ENCODE measurements around the gene ZC3HAV1.
"Not testable (repeated sequence)": the region's sequence is repeated elsewhere in the genome, so short reads cannot be mapped to it uniquely, and the experiment has no call there.

ZC3HAV1 gene

GRCh38 chr7:139032473-139032872 lies 77.0 kb downstream of the ZC3HAV1 start:
- no peak for DNase-seq (ENCODE audit: low read depth, low spot score)
- in situ Hi-C loops (cut with HindIII; ENCODE audit: low sequenced_read_pairs), result no loop called here
- TF ChIP-seq CTCF (IDR thresholded peaks at IDR 0.05; ENCODE audit: low read depth, low read length), result no peak
- H3K4me3 ChIP-seq (ENCODE audit: low read depth, low read length), result no peak overlapping the region

GRCh38 chr7:139029353-139029752 lies 80.2 kb downstream of the ZC3HAV1 start:
- no peak overlapping the region for H3K4me3 ChIP-seq (ENCODE audit: low read depth, low read length)
- DNase-seq (ENCODE audit: low read depth, low spot score), result no peak
- in situ Hi-C loops (cut with HindIII; ENCODE audit: low sequenced_read_pairs), result no loop called here
- no peak for TF ChIP-seq CTCF (IDR thresholded peaks at IDR 0.05; ENCODE audit: low read depth, low read length)

GRCh38 chr7:139026551-139026950 lies 83.0 kb downstream of the ZC3HAV1 start:
- in situ Hi-C loops (cut with HindIII; ENCODE audit: low sequenced_read_pairs), result no loop called here
- no peak for DNase-seq (ENCODE audit: low read depth, low spot score)

GRCh38 chr7:139025861-139026260 lies 83.7 kb downstream of the ZC3HAV1 start:
- H3K4me3 ChIP-seq (ENCODE audit: low read depth, low read length); DNase-seq (ENCODE audit: low read depth, low spot score); in situ Hi-C loops (cut with HindIII; ENCODE audit: low sequenced_read_pairs): not testable (repeated sequence)

More at GRCh38 chr7:139026551-139026950, 83.0 kb downstream of the ZC3HAV1 start:
- H3K4me3 ChIP-seq (ENCODE audit: low read depth, low read length), result no peak overlapping the region
- TF ChIP-seq CTCF (IDR thresholded peaks at IDR 0.05; ENCODE audit: low read depth, low read length), result no peak

- no peak for DNase-seq (ENCODE audit: low read depth, low spot score)
- in situ Hi-C loops (cut with HindIII; ENCODE audit: low sequenced_read_pairs), result no loop called here
These were observed 86.4 kb downstream of the ZC3HAV1 start for GRCh38 chr7:139023076-139023475.

GRCh38 chr7:139022286-139022685 lies 87.2 kb downstream of the ZC3HAV1 start:
- DNase-seq (ENCODE audit: low read depth, low spot score), result no peak
- in situ Hi-C loops (cut with HindIII; ENCODE audit: low sequenced_read_pairs), result no loop called here
- TF ChIP-seq CTCF (IDR thresholded peaks at IDR 0.05; ENCODE audit: low read depth, low read length), result no peak
- no peak overlapping the region for H3K4me3 ChIP-seq (ENCODE audit: low read depth, low read length)

More at GRCh38 chr7:139023076-139023475, 86.4 kb downstream of the ZC3HAV1 start:
- TF ChIP-seq CTCF (IDR thresholded peaks at IDR 0.05; ENCODE audit: low read depth, low read length), result no peak
- no peak overlapping the region for H3K4me3 ChIP-seq (ENCODE audit: low read depth, low read length)

- in situ Hi-C loops (cut with HindIII; ENCODE audit: low sequenced_read_pairs), result no loop called here
- no peak overlapping the region for H3K4me3 ChIP-seq (ENCODE audit: low read depth, low read length)
- TF ChIP-seq CTCF (IDR thresholded peaks at IDR 0.05; ENCODE audit: low read depth, low read length), result no peak
- no peak for DNase-seq (ENCODE audit: low read depth, low spot score)
These were observed 90.6 kb downstream of the ZC3HAV1 start for GRCh38 chr7:139018910-139019309.

Data from astrocyte of the spinal cord (primary cell).